ENCODE results near the gene S100A12.
"Not testable (repeated sequence)": the region's sequence is repeated elsewhere in the genome, so short reads cannot be mapped to it uniquely, and the experiment has no call there.

S100A12 gene

GRCh38 chr1:153353226-153353947 lies 22.0 kb downstream of the S100A12 start:
- DNase-seq (ENCODE audit: low read depth) = no peak

- DNase-seq (ENCODE audit: low read depth) = peak; percentile 32
Observed at GRCh38 chr1:153352523-153352922, 22.9 kb downstream of the S100A12 start.

- no peak for DNase-seq (ENCODE audit: low read depth)
Observed at GRCh38 chr1:153350321-153350957, 25.0 kb downstream of the S100A12 start.

GRCh38 chr1:153349363-153350320 lies 25.8 kb downstream of the S100A12 start:
- no peak for DNase-seq (ENCODE audit: low read depth)

DNA sequence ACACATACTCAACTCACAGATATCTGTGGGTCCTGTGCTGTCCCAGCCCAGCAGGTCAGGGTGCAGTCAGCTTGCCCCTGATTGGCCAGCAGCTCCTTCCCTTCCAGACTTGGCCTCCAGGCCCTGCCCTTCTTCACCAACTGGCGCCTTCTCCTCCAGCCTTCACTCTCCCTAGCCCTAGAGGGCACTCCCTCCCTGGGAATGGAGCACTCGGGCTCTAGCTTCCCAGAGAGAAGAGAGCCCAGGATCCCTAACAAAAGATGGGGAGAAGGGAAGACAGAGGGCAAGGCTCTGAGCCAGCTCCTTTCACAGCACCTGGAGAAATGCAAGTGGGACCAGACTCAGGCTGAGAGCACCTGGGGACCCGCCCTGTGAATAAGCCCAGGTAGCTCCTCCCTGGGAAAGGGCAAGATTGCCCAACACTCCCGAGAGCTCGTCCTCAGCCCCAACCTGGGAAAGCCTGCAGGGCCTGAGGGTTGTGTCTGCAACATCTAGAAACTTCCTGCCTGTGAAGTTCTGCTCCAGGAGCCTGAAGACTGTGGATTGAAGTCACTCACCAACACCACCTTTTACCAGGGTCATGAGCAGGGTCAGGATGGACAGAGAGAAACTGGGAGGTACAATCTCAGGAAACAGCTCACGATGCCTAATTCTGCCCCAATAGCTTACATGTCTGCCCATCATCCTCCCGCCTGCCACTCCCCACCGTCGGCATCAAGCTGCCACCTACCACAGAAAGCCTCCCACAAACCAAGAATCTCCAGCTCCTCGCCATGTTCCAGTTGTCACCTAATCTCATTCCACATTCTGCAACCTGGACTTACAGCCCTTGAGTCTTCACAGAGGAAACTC lies 26.7 kb downstream of the S100A12 start, which contains the start of gene PGLYRP4:
Gene PGLYRP4, minus strand, starts transcription at position 331 of the 852 bp plus-strand sequence. CDS start 909 bp downstream, outside the sequence.
- no peak for DNase-seq (ENCODE audit: low read depth)

GRCh38 chr1:153347856-153348255 lies 27.6 kb downstream of the S100A12 start:
- DNase-seq (ENCODE audit: low read depth) = no peak

DNA sequence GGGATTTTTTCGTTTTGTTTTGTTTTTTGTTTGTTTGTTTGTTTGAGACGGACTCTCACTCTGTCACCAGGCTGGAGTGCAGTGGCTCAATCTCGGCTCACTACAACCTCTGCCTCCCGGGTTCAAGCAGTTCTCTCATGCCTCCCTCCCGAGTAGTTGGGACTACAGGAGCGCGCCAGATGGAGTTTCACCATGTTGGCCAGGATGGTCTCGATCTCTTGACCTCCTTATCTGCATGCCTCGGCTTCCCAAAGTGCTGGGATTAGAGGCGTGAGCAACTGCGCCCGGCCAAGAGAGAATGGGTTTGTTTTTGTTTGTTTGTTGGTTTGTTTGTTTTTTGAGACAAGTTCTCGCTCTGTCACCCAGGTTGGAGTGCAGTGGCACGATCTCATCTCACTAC lies 28.4 kb downstream of the S100A12 start:
- DNase-seq (ENCODE audit: low read depth) = not testable (repeated sequence)

GRCh38 chr1:153346077-153346723 lies 29.2 kb downstream of the S100A12 start:
- no peak for DNase-seq (ENCODE audit: low read depth)

GRCh38 chr1:153345187-153346076 lies 30.0 kb downstream of the S100A12 start:
- no peak for DNase-seq (ENCODE audit: low read depth)

DNA sequence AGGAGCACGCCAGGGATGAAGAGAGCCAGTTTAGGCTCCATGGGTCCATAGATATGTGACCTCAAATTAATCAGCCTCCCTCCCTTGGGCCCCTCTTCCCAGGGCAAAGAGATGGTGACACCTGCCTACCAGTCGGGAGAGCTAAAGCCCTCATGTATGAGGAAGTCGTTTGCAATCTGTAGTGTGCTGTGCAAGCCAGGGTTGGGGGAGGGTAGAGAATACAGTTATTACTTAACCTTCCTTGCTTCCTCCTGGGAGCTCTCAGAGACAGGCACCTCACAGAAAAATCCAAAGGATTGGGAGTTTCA lies 30.7 kb downstream of the S100A12 start:
- no peak for DNase-seq (ENCODE audit: low read depth)

DNA sequence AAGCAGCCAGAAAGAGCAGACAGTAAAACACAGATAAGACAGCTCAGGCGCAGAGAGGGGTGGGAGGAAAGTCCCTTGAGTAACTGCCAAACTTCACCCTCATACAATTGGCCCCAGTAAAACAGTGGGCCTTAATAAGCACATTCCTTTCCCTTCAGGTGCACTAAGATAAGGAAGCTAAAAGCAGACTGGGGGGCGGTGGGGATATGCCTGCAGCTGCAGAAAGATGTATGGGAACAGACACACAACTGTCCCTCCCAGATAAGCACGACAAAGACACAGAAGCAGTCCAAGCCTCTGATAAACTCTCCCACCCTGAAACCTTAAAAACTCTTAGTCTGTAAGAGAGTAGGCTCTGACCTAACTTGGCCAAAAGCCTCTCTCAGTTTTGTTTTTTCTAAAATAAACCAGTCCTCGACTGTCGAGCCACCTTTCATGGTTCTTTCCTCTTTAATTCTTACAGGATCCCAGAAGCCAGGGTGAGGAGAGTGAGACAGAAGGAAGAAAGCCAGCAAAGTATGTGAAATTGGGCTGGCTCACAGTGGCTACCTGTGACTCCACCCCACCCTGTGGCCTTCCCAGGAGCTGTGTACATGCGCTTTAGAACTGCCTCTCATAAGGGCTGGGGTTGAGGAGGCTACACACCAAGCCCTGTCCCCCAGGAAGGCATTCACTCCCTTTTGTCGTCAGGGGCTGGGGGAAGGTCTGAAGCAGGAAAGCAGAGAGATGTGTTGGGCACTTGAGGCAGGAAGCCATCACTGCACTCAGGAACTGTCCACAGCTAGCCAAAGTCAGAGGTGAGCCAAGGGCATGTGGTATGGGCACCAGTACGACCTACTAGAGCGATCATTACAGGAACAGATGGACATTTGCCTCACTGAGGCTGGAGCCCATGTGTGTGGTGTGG lies 31.4 kb downstream of the S100A12 start:
- no peak for DNase-seq (ENCODE audit: low read depth)

DNA sequence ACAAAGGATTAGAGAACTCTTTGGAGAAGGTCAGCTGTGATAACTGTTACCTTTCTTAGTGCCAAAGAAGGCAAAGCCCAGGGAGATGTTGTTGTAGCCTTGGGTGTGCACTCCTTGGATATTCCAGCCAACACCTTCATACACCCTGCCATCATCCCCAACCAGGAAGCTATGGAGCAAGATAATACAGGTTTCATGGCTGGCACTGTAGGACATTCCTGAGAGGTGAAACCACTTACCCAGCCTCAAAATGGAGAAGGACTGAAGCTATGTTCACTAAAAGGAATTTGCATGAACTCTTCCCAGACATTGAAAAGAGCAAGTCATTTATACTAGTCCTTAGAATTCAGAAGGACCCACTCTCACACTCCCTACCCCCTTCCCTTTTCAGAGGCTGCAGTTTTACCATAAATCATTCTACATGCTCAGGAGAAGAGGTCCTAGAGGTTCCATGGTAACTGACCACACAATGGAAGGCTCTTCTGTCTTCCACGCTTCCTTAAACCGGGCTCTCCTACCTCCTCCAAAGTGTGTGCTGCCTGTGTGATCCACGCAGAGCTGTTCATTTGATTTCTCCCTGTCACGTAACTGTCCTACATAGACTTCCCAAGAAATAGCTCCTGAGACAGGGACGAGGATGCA lies 32.3 kb downstream of the S100A12 start:
- no peak for DNase-seq (ENCODE audit: low read depth)

- DNase-seq (ENCODE audit: low read depth) = no peak
Observed at GRCh38 chr1:153342178-153342577, 33.2 kb downstream of the S100A12 start.

- no peak for DNase-seq (ENCODE audit: low read depth)
Observed at GRCh38 chr1:153341431-153341934, 33.9 kb downstream of the S100A12 start.

- no peak for DNase-seq (ENCODE audit: low read depth)
Observed at GRCh38 chr1:153340356-153340755, 35.1 kb downstream of the S100A12 start.

GRCh38 chr1:153339802-153340201 lies 35.6 kb downstream of the S100A12 start:
- DNase-seq (ENCODE audit: low read depth) = no peak

GRCh38 chr1:153337980-153338853 lies 37.2 kb downstream of the S100A12 start:
- DNase-seq (ENCODE audit: low read depth) = no peak
